Stimulated activated CD8-positive, alpha-beta memory T cell treated with anti-CD3 and anti-CD28 coated beads, Interleukin-12 subunit alpha, Interleukin-12 subunit beta, amount 100 ng/mL, for 24 hours (primary cell): ENCODE measurements around the gene RAC2.
"Not testable (repeated sequence)": the region's sequence is repeated elsewhere in the genome, so short reads cannot be mapped to it uniquely, and the experiment has no call there.

Experiments used
- DNase-seq: peaks from one replicate; pipeline ENCODE4 v3.0.0-alpha.2; 2020; ENCODE audit errors: extremely low read depth

Gene RAC2

DNA sequence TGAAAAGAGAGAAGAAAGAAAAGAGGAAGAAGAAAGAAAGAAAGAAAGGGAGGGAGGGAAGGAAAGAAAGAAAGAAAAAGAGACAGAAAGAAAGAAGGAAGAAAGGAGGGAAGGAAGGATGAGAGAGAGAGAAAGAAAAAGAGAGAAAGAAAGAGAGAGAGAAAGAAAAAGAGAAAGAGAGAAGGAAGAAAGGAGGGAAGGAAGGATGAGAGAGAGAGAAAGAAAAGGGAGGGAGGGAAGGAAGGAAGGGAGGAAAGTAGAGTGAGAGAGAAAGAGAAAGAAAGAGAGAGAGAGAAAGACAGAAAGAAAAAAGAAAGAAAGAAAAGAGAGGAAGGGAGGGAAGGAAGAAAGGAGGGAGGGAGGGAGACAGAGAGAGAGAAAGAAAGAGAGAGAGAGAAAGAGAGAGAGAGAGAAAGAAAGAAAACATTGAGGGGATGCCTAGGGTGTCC, 11.5 kb upstream of the RAC2 start:
- no peak for DNase-seq

- no peak for DNase-seq
Observed at GRCh38 chr22:37254867-37255233, 10.8 kb upstream of the RAC2 start.

DNA sequence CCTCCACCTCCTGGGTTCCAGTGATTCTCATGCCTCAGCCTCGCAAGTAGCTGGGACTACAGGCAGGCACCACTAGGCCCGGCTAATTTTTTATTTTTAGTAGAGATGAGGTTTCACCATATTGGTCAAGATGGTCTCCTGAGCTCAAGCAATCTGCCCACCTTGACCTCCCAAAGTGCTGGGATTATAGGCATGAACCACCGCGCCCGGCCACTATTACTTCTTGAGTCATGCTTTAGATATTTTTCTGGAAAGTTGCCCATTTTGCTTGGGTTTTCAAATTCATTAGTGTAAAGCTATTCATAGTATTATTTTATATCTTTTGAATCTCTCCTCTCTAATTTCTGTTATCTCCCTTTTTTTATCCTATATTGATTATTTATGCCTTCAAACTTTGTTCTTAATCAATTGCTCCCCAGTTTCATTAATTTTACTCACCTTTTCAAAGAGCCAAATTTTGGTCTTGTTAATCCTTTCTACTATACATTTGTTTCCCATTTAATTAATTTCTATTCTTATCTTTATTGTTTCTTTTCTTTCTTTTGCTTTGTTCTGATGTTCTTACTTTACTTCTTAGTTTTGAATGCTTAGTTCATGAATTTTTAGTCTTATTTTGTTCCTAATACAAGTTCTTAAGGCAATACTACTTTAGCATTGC, 10.3 kb upstream of the RAC2 start:
- DNase-seq, result no peak

DNA sequence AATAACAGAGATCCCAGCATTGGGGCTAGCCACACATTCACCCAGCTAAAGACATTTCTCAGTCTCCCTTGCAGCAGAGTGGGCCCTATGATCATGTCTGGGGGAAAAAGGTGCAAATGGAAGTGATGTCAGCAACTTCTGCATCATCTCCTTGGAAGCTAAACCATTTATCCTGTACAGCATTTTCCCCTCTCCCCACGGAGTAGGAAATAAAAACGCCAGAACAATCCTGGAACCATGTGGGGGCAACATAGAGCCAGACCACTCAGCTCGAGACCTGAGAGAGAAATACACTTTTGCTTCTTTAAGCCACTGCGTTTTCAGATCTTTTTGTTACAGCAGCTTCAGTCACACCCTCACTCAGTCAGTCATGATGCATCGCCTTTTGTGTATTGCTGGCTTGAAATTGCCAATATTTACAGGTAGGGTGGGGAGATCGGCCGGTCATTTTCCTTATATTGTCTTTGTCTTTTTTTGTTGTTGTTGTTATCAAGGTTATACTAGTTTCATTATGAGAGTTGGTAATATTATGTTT, 9.1 kb upstream of the RAC2 start:
- DNase-seq, result no peak

GRCh38 chr22:37251836-37252235, 7.8 kb upstream of the RAC2 start:
- DNase-seq, result not testable (repeated sequence)

DNA sequence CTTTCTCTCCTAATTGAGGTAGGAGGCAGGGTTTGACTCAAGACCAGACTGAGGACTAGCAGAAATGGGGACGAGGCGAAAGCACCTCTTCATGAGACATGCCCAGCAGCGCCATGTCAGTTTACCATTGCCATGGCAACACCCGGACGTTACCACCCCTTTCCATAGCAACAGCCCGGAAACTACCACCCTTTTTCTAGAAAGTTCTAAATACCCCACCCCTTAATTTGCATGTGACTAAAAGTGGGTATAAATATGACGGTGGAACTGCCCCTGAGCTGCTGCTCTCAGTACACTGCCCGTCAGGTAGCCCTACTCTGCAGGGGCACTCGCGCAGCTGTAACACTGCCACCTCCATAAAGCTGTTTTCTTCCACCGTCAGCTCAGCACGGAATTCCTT, 5.9 kb upstream of the RAC2 start:
- DNase-seq, result no peak

- DNase-seq, result no peak
Observed at GRCh38 chr22:37248251-37248650, 4.2 kb upstream of the RAC2 start.

DNA sequence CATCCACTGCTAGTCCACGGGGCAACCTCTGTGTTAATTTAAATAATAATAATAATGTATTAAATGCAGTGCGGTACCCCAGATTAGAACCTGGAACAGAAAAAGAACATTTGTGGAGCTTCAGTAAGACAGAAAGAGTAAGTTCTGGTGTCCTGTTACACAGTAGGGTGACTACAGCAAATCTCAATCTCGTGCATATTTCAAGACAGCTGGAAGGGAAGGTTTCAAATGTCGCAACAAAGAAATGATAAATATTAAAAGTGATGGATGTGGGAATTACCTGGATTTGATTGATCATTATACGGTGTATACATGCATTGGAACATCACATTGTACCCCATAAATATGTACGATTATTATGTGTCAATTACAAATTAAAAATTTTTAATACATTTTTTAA, 1.7 kb upstream of the RAC2 start:
- no peak for DNase-seq

GRCh38 chr22:37244922-37245722, 1.1 kb upstream of the RAC2 start:
- no peak for DNase-seq

DNA sequence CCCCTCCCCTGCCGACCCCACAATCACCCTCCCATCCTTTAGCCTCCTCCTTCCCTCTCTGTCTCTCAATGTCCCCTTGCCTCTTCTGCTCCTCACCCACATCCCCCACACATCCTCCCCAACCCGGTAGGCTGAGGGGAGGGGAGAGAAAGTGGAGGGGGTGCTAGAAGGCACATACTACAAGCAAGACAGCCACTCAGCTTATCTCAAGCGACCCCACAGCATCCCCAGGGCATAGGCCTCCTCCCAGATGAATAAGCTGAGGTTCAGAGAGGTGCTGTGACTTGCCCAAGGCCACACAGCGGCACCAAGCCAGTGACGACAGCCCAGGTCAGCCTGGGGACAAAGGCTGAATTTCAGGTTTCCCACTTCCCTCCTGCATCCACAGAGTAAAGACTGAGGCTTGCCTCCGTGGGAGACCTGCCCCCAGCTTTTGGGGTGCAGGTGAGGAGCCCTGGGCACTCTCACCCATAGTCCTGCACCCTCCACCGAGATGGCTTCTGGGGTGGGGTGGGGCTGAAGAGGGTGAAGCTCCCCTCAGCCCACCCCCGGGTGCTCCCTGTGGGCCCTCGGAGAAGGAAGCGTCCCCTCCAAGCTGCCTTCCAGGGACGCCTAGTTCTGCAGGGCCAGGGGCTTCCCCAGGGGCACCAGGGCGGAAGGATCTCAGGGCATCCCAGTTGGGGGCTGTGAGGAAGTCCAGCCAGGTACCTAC, 511 bp downstream of the RAC2 start:
- DNase-seq, result no peak

DNA sequence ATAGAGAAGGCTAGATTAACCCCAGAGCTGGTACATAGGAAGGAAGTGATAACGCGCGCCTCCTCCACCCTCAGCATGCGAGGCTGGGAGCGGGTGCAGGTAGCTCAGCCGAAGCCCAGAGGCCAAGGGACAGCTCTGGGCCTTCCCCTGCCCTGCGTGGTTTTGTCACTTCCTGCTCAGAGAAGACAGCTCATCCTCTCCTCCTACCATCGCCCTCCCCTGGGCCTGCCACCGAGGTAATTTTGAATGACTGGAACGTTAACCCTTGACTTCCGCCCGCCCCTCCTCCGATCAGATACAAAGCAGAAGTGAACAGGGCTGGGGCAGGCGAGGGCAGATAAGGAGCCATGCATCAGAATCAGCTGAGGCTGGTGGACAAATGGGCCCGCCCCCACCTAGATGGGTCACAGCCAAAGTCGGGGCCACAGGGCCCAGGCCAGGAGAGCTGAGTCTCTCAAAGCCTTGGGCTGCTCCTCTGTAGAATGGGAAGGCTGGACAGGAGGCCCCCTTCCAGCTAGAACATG, 1.6 kb downstream of the RAC2 start:
- peak; percentile 77 for DNase-seq

DNA sequence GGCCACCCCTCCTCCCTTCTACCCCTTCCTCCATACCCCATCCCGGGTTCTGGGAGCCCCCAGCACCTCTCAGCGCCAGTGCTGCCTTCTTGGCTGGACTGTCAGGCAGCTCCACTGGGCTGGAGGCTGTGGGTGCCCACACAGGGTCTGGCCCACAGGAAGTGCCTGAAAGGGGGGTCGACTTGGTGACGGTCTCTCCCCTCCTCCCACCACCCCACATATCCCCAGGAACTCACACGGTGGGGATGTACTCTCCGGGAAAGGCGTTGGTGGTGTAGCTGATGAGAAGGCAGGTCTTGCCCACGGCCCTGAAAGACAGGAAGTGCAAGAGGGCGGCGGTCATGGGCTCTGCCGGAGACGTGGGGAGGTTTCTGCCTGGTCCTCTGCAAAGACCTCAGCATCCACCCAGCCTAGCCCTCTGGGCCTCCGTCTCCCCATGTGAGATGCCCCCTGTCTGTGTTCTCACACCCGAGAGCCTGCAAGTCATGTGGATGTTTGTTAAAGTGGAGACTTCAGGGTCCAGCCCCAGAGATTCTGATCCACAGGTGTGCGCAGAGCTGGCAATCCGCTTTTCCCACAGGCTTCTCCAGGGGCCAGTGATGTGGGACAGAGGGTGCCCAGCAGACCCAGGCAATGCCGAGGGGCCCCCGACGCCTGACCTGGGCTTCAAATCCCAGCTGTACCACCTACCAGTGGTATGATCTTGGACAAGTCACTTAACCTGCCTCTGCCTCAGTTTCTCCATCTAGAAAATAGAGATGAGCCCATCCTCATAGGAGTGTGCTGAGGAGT, 2.5 kb downstream of the RAC2 start:
- DNase-seq, result no peak

DNA sequence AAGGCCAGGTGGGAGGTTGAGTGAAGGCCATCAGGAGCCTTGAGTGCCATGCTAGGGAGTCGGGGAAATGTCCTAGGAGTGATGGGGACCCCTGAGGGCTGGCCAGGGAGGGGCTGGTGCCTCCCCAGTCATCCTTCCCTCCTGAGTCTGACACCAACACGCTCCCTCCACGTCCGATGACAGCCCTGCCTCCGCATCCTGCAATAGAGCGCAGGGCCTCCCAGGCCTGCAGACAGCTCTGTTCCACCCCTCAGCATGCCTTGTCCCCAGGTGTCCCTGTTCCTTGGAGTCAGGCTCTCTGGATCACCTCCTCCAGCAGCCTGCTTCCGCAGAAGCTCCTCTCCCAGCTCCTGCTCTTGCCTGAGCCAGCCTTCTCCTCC, 3.1 kb downstream of the RAC2 start:
- DNase-seq, result no peak

DNA sequence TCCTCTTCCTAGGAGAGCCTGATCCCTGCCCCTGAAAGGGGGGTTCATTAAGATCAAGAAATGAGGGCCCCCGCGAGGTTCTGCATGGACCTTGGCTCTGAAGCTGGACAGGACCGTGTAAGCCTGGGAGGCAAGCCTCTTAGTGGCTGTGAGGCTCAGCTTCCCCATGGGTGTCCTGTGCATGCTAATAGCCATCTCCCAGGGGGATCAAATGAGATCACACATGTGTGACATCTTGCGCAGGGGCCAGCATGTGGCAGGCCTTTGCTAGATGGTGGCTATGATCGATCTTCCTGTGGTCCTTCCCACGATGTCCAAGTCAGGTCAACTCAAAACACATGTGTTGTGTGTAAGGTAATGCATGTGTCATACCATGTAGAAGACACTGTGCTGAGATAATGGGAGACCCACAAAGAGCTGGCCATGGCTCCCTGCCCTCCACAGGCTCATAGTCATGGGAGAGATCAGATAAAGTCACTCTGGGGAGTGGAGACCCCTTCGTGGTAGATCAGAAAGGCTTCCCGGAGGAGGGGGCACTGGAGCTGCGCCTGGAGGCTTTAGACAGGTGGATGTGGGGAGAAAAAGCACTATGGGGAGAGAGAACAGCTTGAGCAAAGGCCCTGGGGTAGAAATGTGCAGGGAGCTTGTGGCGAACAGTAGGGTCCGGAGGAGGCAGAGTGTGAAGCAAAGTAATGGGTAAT, 3.7 kb downstream of the RAC2 start:
- no peak for DNase-seq

DNA sequence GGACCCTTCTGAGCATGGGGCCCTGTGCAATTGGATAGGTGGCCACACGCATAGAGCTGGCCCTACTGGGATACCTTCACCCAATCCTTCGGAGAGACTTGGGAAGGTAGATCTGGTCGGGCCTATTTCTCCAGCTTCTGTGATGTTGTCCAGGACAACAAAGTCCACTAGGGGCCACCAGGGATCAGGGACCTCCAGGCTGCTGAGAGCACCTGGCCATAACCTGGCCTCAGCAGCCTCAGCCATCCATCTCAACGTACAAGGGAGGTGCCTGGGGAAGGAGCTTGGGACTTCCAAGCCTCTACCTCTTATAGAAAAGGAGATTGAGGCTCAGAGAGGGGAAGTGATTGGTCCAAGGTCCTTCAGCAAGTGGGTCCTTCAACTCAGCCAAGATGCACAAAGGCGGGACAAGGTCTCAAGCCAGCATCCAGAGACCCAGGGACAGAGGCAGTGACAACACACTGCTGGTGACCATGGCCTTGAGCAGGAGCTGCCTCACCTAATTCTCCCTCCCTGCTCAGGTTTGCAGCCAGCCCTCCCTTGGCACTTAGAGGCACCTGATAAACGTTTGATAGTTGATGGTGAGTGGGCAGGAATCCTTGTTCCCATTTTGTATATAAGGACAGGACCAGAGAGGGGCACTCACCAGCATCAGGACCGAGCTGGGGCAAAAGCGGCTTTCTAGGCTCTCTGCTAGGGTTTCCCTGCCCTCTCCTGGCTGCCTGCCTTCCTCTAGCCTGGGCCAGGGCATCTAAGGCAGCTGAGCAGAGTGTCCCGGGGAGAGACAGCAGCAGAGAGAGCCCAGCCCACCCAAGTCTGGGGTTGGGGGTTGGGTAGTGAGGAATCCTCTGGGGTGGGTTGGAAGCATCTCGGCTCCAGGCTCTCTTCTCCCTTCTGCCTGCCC, 4.5 kb downstream of the RAC2 start:
- no peak for DNase-seq

DNA sequence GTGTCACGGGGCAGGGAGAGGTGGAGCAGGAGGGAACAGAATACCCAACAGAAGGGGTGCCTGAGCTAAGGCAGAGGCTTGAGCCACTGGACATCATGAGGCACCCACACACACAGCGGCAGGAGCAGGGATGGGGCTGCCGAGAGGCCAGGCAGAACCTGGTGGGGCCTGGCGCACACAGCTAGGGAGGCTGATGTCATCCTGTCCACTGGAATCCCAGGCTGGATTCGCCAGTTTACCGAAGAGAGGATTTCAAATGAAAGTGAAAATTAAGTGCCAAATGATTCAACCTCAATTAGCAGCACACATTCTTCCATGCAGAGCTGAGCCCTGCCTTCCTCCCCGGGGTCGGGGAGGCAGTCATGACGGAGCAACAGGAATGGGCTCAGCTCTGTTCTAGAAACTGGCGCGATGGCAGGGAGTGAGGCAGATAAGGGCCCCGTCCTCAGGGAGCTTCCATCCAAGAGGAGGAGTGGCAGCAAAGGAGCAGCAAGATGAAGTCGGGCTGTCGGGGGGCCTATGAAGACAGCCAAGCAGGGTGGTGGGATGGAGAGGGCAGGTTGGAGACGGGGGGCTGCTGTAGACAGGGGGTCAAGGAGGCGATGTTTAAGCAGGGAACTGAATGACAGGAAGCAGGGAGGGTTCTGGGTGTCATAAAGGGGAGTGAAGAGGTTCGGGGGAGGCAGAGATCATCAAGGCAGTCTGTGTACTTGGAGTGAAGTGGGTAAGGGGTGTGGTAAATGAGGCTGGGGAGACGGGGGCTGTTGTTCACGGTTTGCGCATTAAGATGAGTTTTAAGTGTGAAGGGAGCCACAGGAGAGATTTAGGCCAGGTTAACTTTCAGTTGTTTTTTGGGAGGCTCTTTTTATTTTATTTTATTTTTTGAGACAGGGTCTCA, 6.4 kb downstream of the RAC2 start:
- DNase-seq, result no peak

GRCh38 chr22:37235897-37236607, 8.0 kb downstream of the RAC2 start:
- DNase-seq, result no peak
